Osteoblast (primary cell): ENCODE results near the gene ZNF117. TPM values are rescaled to one million over a fixed set of nuclear protein-coding genes. Genes with fewer than 3 reads are reported as not detected.

Source experiments
- DNase-seq: peaks from one replicate; pipeline ENCODE4 v3.0.0; 2011; ENCODE audit warnings: low spot score, mixed read lengths; ENCODE audit not compliant: insufficient read length; ENCODE audit errors: missing footprints
- H2AFZ ChIP-seq: 2 replicates; pipeline ENCODE4 v1.6.0; 2011; ENCODE audit warnings: mild to moderate bottlenecking, low read length
- H3K27ac ChIP-seq: 2 replicates; pipeline ENCODE4 v1.5.1; 2011; ENCODE audit warnings: mild to moderate bottlenecking, low read depth, low read length, moderate library complexity
- H3K27me3 ChIP-seq: 2 replicates; pipeline ENCODE4 v1.6.0; 2012; ENCODE audit warnings: mild to moderate bottlenecking, control low read depth, inconsistent platforms, low read length, moderate library complexity; ENCODE audit not compliant: insufficient read depth
- H3K36me3 ChIP-seq: 2 replicates; pipeline ENCODE4 v1.5.1; 2011; ENCODE audit warnings: mild to moderate bottlenecking, low read length, control low read depth, moderate library complexity; ENCODE audit not compliant: insufficient read depth
- H3K4me1 ChIP-seq: 2 replicates; pipeline ENCODE4 v1.5.1; 2011; ENCODE audit warnings: mild to moderate bottlenecking, low read length, control low read depth, moderate library complexity; ENCODE audit not compliant: insufficient read depth
- H3K4me2 ChIP-seq: 2 replicates; pipeline ENCODE4 v1.6.0; 2011; ENCODE audit warnings: mild to moderate bottlenecking, low read length; ENCODE audit not compliant: insufficient read depth
- H3K4me3 ChIP-seq: fragments of 200-600 bp; sonication (generic); 3 replicates; pipeline ENCODE4 v1.5.1; 2012; ENCODE audit warnings: mild to moderate bottlenecking, low read length, inconsistent platforms; ENCODE audit not compliant: insufficient read depth
- H3K79me2 ChIP-seq: 2 replicates; pipeline ENCODE4 v1.6.0; 2012; ENCODE audit warnings: mild to moderate bottlenecking, low read length, control low read depth, inconsistent platforms; ENCODE audit not compliant: insufficient read depth
- H3K9me3 ChIP-seq: 2 replicates; pipeline ENCODE4 v1.5.1; 2011; ENCODE audit warnings: low read depth, low read length, control low read depth
- H4K20me1 ChIP-seq: 2 replicates; pipeline ENCODE4 v1.6.0; 2012; ENCODE audit warnings: mild to moderate bottlenecking, low read length, control low read depth; ENCODE audit not compliant: insufficient read depth
- CTCF ChIP-seq: IDR thresholded peaks from 2 replicates; pipeline ENCODE4 v1.5.1; 2011; ENCODE audit warnings: mild to moderate bottlenecking, low read depth, low read length, moderate library complexity; ENCODE audit errors: extremely low read depth
- total RNA-seq: library from RNA; depleted of rRNA; stranded (reverse); fragments of >200 nt; gene quantifications from 2 replicates; pipeline ENCODE4 v1.2.3, GENCODE V29; 2012

The ZNF117 gene
- total RNA-seq, 1 donor, result 8.0 TPM

- H2AFZ ChIP-seq, result no peak overlapping the region
- no peak overlapping the region for H3K4me2 ChIP-seq
- peaks cover 13% of the 10 kb centered on the region for H3K9me3 ChIP-seq
- no peaks in the 10 kb centered on the region for H3K36me3 ChIP-seq
- H4K20me1 ChIP-seq, result no peaks in the 10 kb centered on the region
- no peak overlapping the region for H3K4me3 ChIP-seq
- DNase-seq, result no peak
- no peaks in the 10 kb centered on the region for H3K27me3 ChIP-seq
- TF ChIP-seq CTCF, result no peak
- H3K4me1 ChIP-seq, result no peaks in the 10 kb centered on the region
- peaks cover 6% of the 10 kb centered on the region for H3K79me2 ChIP-seq
- H3K27ac ChIP-seq, result no peak overlapping the region
These were observed 3.1 kb upstream of the ZNF117 start for GRCh38 chr7:64993901-64994300.

GRCh38 chr7:64992971-64993370 is 2.1 kb upstream of the ZNF117 start:
- DNase-seq, result no peak
- Histone ChIP-seq H3K4me1 (no peaks in the 10 kb centered on the region), H3K4me3 (no peak overlapping the region), H3K27me3 (no peaks in the 10 kb centered on the region), H3K4me2 (no peak overlapping the region), H3K79me2 (no peaks in the 10 kb centered on the region), H2AFZ (no peak overlapping the region), H3K27ac (no peak overlapping the region), H3K36me3 (no peaks in the 10 kb centered on the region), H3K9me3 (peaks cover 13% of the 10 kb centered on the region), H4K20me1 (no peaks in the 10 kb centered on the region)
- no peak for TF ChIP-seq CTCF

GRCh38 chr7:64990216-64990615 is 620 bp downstream of the ZNF117 start:
- no peak for DNase-seq
- Histone ChIP-seq H3K4me2 (no peak overlapping the region), H3K4me1 (no peaks in the 10 kb centered on the region), H3K4me3 (no peak overlapping the region), H2AFZ (no peak overlapping the region), H3K9me3 (peaks cover 13% of the 10 kb centered on the region), H3K79me2 (no peaks in the 10 kb centered on the region), H4K20me1 (no peaks in the 10 kb centered on the region), H3K27me3 (no peaks in the 10 kb centered on the region), H3K27ac (no peak overlapping the region), H3K36me3 (no peaks in the 10 kb centered on the region)
- TF ChIP-seq CTCF, result no peak

GRCh38 chr7:64978497-64979203 is 12.2 kb downstream of the ZNF117 start:
- no peak overlapping the region for H3K27ac ChIP-seq
- H3K36me3 ChIP-seq, result peaks cover 24% of the 10 kb centered on the region
- DNase-seq, result no peak
- no peaks in the 10 kb centered on the region for H3K27me3 ChIP-seq
- no peak overlapping the region for H3K4me3 ChIP-seq
- TF ChIP-seq CTCF, result no peak
- no peak overlapping the region for H3K4me2 ChIP-seq
- peaks cover 27% of the 10 kb centered on the region for H3K9me3 ChIP-seq
- H3K4me1 ChIP-seq, result no peaks in the 10 kb centered on the region
- no peaks in the 10 kb centered on the region for H3K79me2 ChIP-seq
- H4K20me1 ChIP-seq, result no peaks in the 10 kb centered on the region
- H2AFZ ChIP-seq, result no peak overlapping the region
